HepG2 (cell line): ENCODE data around the gene HSD3B7. TPM values are rescaled to one million over a fixed set of nuclear protein-coding genes. Genes with fewer than 3 reads are reported as not detected.
A peak's percentile ranks its signal among the peaks of the same experiment; 100 is the strongest.

Experiments
- CHCHD3 ChIP-seq: sonication (generic); formaldehyde crosslinking; IDR thresholded peaks from 2 replicates; pipeline ENCODE4 v1.8.0; 2022; ENCODE audit warnings: mild to moderate bottlenecking, missing genetic modification reagents, moderate library complexity
- EEA1 ChIP-seq: sonication (generic); formaldehyde crosslinking; IDR thresholded peaks from 2 replicates; pipeline ENCODE4 v1.5.1; 2020; ENCODE audit warnings: mild to moderate bottlenecking, missing genetic modification reagents, borderline replicate concordance
- EED ChIP-seq: sonication (generic); formaldehyde crosslinking; IDR thresholded peaks from 2 replicates; pipeline ENCODE4 v1.5.0; 2020; ENCODE audit warnings: mild to moderate bottlenecking, missing genetic modification reagents
- ETV5 ChIP-seq: IDR thresholded peaks from 2 replicates; pipeline ENCODE4 v1.6.1; 2018; ENCODE audit warnings: missing biosample characterization, missing genetic modification reagents, inconsistent platforms, borderline replicate concordance
- GABPA ChIP-seq, 2 experiments: IDR thresholded peaks; 2 replicates each; pipeline ENCODE4 v1.6.1; 2011 to 2016; ENCODE audit warnings: low read depth in 2 of 2, low read length in 1 of 2, missing biosample characterization in 1 of 2, missing genetic modification characterization in 1 of 2
- MAFG ChIP-seq: sonication (generic); formaldehyde crosslinking; IDR thresholded peaks from 2 replicates; pipeline ENCODE4 v1.5.1; 2020; ENCODE audit warnings: mild to moderate bottlenecking, missing genetic modification reagents
- MIER2 ChIP-seq: IDR thresholded peaks from 2 replicates; pipeline ENCODE4 v1.6.1; 2016; ENCODE audit warnings: missing biosample characterization, missing genetic modification reagents
- NR0B2 ChIP-seq: sonication (generic); formaldehyde crosslinking; IDR thresholded peaks from 2 replicates; pipeline ENCODE4 v1.4.0; 2020; ENCODE audit warnings: mild to moderate bottlenecking, missing genetic modification reagents
- NR2C2 ChIP-seq: sonication (generic); formaldehyde crosslinking; IDR thresholded peaks from 2 replicates; pipeline ENCODE4 v1.4.0; 2020; ENCODE audit warnings: missing genetic modification reagents, mild to moderate bottlenecking, moderate library complexity, borderline replicate concordance
- NR2F6 ChIP-seq, 2 experiments: IDR thresholded peaks; 2 replicates each; pipeline ENCODE4 v1.6.1; 2016; ENCODE audit warnings: antibody characterized with exemption in 1 of 2, mild to moderate bottlenecking in 1 of 2
- REPIN1 ChIP-seq: sonication (generic); formaldehyde crosslinking; IDR thresholded peaks from 2 replicates; pipeline ENCODE4 v1.8.0; 2022; ENCODE audit warnings: missing genetic modification reagents, low read depth, mild to moderate bottlenecking, borderline replicate concordance
- SCMH1 ChIP-seq: sonication (generic); formaldehyde crosslinking; IDR thresholded peaks from 2 replicates; pipeline ENCODE4 v1.9.0; 2021; ENCODE audit warnings: missing genetic modification reagents, mild to moderate bottlenecking, borderline replicate concordance
- SYNCRIP ChIP-seq: fragments of 200-400 bp; formaldehyde crosslinking; IDR thresholded peaks from 2 replicates; pipeline ENCODE4 v1.6.1; 2018; ENCODE audit warnings: mild to moderate bottlenecking, low read depth, low read length; ENCODE audit not compliant: insufficient read depth
- U2AF1 ChIP-seq: fragments of 200-400 bp; formaldehyde crosslinking; optimal IDR thresholded peaks from 2 replicates; pipeline ENCODE3; 2017; ENCODE audit warnings: mild to moderate bottlenecking, low read depth, low read length
- ZC3H13 ChIP-seq: sonication (generic); formaldehyde crosslinking; IDR thresholded peaks from 2 replicates; pipeline ENCODE4 v1.8.1; 2023; ENCODE audit warnings: mild to moderate bottlenecking, missing genetic modification reagents, moderate library complexity
- ZFP82 ChIP-seq: sonication (generic); formaldehyde crosslinking; IDR thresholded peaks from 2 replicates; pipeline ENCODE4 v1.5.1; 2020; ENCODE audit warnings: mild to moderate bottlenecking, missing genetic modification reagents, borderline replicate concordance
- ZNF12 ChIP-seq: sonication (generic); formaldehyde crosslinking; IDR thresholded peaks from 2 replicates; pipeline ENCODE4 v1.5.0; 2020; ENCODE audit warnings: missing genetic modification reagents
- ZNF343 ChIP-seq: sonication (generic); formaldehyde crosslinking; IDR thresholded peaks from 2 replicates; pipeline ENCODE4 v1.4.0; 2020; ENCODE audit warnings: mild to moderate bottlenecking, missing genetic modification reagents
- ZNF430 ChIP-seq: sonication (generic); formaldehyde crosslinking; IDR thresholded peaks from 2 replicates; pipeline ENCODE4 v1.9.0; 2021; ENCODE audit warnings: mild to moderate bottlenecking, missing genetic modification reagents
- ZNF431 ChIP-seq: sonication (generic); formaldehyde crosslinking; IDR thresholded peaks from 2 replicates; pipeline ENCODE4 v1.9.0; 2022; ENCODE audit warnings: missing genetic modification reagents, low read depth, mild to moderate bottlenecking, borderline replicate concordance
- ZNF446 ChIP-seq: sonication (generic); formaldehyde crosslinking; IDR thresholded peaks from 2 replicates; pipeline ENCODE4 v1.5.0; 2020; ENCODE audit warnings: mild to moderate bottlenecking, missing genetic modification reagents
- ZNF83 ChIP-seq: sonication (generic); formaldehyde crosslinking; IDR thresholded peaks from 2 replicates; pipeline ENCODE4 v1.4.0; 2020; ENCODE audit warnings: missing genetic modification reagents, mild to moderate bottlenecking, borderline replicate concordance
- ZNF878 ChIP-seq: sonication (generic); formaldehyde crosslinking; IDR thresholded peaks from 2 replicates; pipeline ENCODE4 v1.8.1; 2023; ENCODE audit warnings: mild to moderate bottlenecking, missing genetic modification reagents, moderate library complexity
- polyA plus RNA-seq, 8 experiments: library from polyadenylated mRNA; depleted of rRNA in 3 of 8; stranded (reverse) in 7 of 8; unstranded in 1 of 8; fragments of >200 nt; fragmentation: Illumina TruSeq in 4 of 8; extraction: Trizol in 4 of 8; gene quantifications; 2 replicates each; pipeline versions ENCODE4 v1.2.1 to v1.2.3, GENCODE V29; 2011 to 2016; ENCODE audit warnings: low read depth in 4 of 8, missing spikeins in 1 of 8, mixed read lengths in 1 of 8; ENCODE audit not compliant: insufficient read depth in 1 of 8
- total RNA-seq, 5 experiments: library from RNA; depleted of rRNA; stranded (reverse); fragments of >200 nt; fragmentation: Illumina TruSeq; extraction: Trizol; gene quantifications; 2 replicates each; pipeline ENCODE4 v1.2.3, GENCODE V29; 2016; ENCODE audit warnings: low read depth in 1 of 5
- TF ChIP-seq, protein P1 (sequence below), 2 experiments: sonication (generic) in 1 of 2; formaldehyde crosslinking in 1 of 2; IDR thresholded peaks; 2 replicates each; pipeline versions ENCODE4 v1.5.1 to v1.6.1; 2011 to 2020; ENCODE audit warnings: borderline replicate concordance in 1 of 2, low read depth in 1 of 2, low read length in 1 of 2, mild to moderate bottlenecking in 1 of 2, missing genetic modification reagents in 1 of 2, moderate library complexity in 1 of 2
- TF ChIP-seq, protein P2 (sequence below): sonication (generic); IDR thresholded peaks from 2 replicates; pipeline ENCODE4 v1.6.1; 2016; ENCODE audit warnings: low read depth, borderline replicate concordance

The HSD3B7 gene
- total and polyA plus RNA-seq, 2 of the 13 experiments (the other 11 are each of a cell fraction or from before 2014, with no cell fraction given) = 32.9 to 69.7 TPM

DNA sequence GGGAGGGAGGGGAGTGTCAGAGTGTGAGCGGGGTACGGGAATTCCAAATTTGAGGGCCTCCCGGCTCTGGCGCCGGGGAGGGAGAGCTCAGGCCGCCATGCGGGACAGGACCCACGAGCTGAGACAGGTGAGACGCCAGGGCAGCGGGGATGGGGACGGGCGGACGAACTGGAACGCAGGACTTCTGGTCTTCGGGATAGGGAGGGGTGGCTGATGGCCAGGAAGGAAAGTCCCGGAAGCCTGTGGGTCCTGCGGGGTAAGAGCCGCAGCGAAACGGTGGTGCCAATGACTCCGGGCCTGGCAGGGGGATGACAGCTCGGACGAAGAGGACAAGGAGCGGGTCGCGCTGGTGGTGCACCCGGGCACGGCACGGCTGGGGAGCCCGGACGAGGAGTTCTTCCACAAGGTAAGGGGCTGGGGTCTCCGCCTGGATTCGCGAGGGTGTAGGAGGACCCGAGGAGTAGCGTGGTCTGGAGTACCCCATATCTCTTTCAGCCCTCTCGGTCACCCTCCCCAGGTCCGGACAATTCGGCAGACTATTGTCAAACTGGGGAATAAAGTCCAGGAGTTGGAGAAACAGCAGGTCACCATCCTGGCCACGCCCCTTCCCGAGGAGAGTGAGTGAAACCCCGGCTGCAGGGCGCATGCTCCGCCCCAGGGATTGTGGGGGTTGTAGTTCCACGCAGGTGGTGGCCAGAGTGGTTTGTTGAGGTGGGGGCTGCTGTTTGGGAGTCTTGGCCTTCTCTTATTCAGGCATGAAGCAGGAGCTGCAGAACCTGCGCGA is 48.9 kb downstream of the HSD3B7 start (continued):
- TF ChIP-seq, protein P1, sequence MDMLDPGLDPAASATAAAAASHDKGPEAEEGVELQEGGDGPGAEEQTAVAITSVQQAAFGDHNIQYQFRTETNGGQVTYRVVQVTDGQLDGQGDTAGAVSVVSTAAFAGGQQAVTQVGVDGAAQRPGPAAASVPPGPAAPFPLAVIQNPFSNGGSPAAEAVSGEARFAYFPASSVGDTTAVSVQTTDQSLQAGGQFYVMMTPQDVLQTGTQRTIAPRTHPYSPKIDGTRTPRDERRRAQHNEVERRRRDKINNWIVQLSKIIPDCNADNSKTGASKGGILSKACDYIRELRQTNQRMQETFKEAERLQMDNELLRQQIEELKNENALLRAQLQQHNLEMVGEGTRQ (IDR thresholded peaks at IDR 0.05; ENCODE audit: low read depth, low read length) = no peak
- TF ChIP-seq, protein P1 (CRISPR knock-in tag; IDR thresholded peaks at IDR 0.05; ENCODE audit: borderline replicate concordance) = no peak
- TF ChIP-seq NR0B2 (peak; percentile 58; the same call in 1 of the 2 replicates), U2AF1 (no peak), ZC3H13 (CRISPR knock-in tag) (peak; percentile 37; the same call in 1 of the 2 replicates), CHCHD3 (CRISPR knock-in tag) (no peak; the same call in 1 of the 2 replicates), ZNF446 (CRISPR knock-in tag) (peak; percentile 67; the same call in 1 of the 2 replicates), MIER2 (no peak), ZNF343 (CRISPR knock-in tag) (no peak), ZNF83 (no peak), ZNF430 (CRISPR knock-in tag) (peak; percentile 26; the same call in 1 of the 2 replicates), EED (CRISPR knock-in tag) (peak; percentile 15; the same call in 1 of the 2 replicates), GABPA (IDR thresholded peaks at IDR 0.05; ENCODE audit: low read depth, low read length) (peak; percentile 57), GABPA (CRISPR knock-in tag; IDR thresholded peaks at IDR 0.05; ENCODE audit: low read depth) (peak; percentile 86), SYNCRIP (no peak), NR2F6 (IDR thresholded peaks at IDR 0.05) (no peak), NR2F6 (CRISPR knock-in tag; IDR thresholded peaks at IDR 0.05) (0 out of 2 replicates have a peak, but pooled peaks have one; percentile 48), ZNF878 (peak; percentile 18; the same call in 1 of the 2 replicates), ZNF12 (CRISPR knock-in tag) (no peak), ZFP82 (CRISPR knock-in tag) (0 out of 2 replicates have a peak, but pooled peaks have one; percentile 84), EEA1 (CRISPR knock-in tag) (no peak), SCMH1 (no peak), ETV5 (0 out of 2 replicates have a peak, but pooled peaks have one; percentile 8), NR2C2 (CRISPR knock-in tag) (peak; percentile 68), REPIN1 (no peak), MAFG (CRISPR knock-in tag) (no peak), ZNF431 (CRISPR knock-in tag) (0 out of 2 replicates have a peak, but pooled peaks have one; percentile 18)
- TF ChIP-seq, protein P2, sequence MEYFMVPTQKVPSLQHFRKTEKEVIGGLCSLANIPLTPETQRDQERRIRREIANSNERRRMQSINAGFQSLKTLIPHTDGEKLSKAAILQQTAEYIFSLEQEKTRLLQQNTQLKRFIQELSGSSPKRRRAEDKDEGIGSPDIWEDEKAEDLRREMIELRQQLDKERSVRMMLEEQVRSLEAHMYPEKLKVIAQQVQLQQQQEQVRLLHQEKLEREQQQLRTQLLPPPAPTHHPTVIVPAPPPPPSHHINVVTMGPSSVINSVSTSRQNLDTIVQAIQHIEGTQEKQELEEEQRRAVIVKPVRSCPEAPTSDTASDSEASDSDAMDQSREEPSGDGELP = peak; percentile 8; the same call in 1 of the 2 replicates
